Panc1 (cell line): Measurements from ENCODE around the gene TBCD.

Experiments used
- CTCF ChIP-seq: fragments of 450-650 bp; IDR thresholded peaks from 2 replicates; pipeline ENCODE4 v1.5.1; 2017; ENCODE audit warnings: mild to moderate bottlenecking
- POLR2AphosphoS5 ChIP-seq: IDR thresholded peaks from 2 replicates; pipeline ENCODE4 v1.6.1; 2012; ENCODE audit warnings: mild to moderate bottlenecking, low read depth, low read length, moderate library complexity

GRCh38 chr17:82868715-82869131 lies 116.9 kb downstream of the TBCD start:
- no peak for TF ChIP-seq POLR2AphosphoS5
- TF ChIP-seq CTCF, result no peak
